K562 (cell line): ENCODE results near the gene CCDC27. TPM values are rescaled to one million over a fixed set of nuclear protein-coding genes. Genes with fewer than 3 reads are reported as not detected.

ENCODE experiments used
- CTCF ChIP-seq, 3 experiments: IDR thresholded peaks in 2 of 3; conservative IDR thresholded peaks in 1 of 3; 2 replicates each; pipeline ENCODE4 v1.5.1; 2011 to 2012; ENCODE audit warnings: low read length in 3 of 3, mild to moderate bottlenecking in 3 of 3, control low read depth in 2 of 3, improper control_type of control experiment in 1 of 3, inconsistent platforms in 1 of 3, low read depth in 1 of 3, mixed read lengths in 1 of 3, moderate library complexity in 1 of 3; ENCODE audit not compliant: insufficient read depth in 2 of 3
- ETS1 ChIP-seq: conservative IDR thresholded peaks from 2 replicates; pipeline ENCODE4 v1.6.1; 2011; ENCODE audit warnings: low read depth, mild to moderate bottlenecking, low read length; ENCODE audit not compliant: control insufficient read depth
- KLF16 ChIP-seq: IDR thresholded peaks from 2 replicates; pipeline ENCODE4 v1.6.1; 2016; ENCODE audit warnings: antibody characterized with exemption
- LCOR ChIP-seq: sonication (generic); formaldehyde crosslinking; IDR thresholded peaks from 2 replicates; pipeline ENCODE4 v1.8.0; 2022; ENCODE audit warnings: mild to moderate bottlenecking, missing genetic modification reagents
- MTA1 ChIP-seq: fragments of 450-650 bp; IDR thresholded peaks from 2 replicates; pipeline ENCODE4 v1.6.1; 2017; ENCODE audit warnings: borderline replicate concordance
- PRPF4 ChIP-seq: fragments of 200-400 bp; formaldehyde crosslinking; IDR thresholded peaks from one replicate; pipeline ENCODE4 v1.6.1; 2017; ENCODE audit warnings: low read length, low read depth, mild to moderate bottlenecking; ENCODE audit not compliant: insufficient read depth, poor library complexity, severe bottlenecking
- RBM34 ChIP-seq: fragments of 200-400 bp; formaldehyde crosslinking; IDR thresholded peaks from 2 replicates; pipeline ENCODE4 v1.6.1; 2018; ENCODE audit warnings: low read length, borderline replicate concordance; ENCODE audit not compliant: insufficient read depth
- TFAP4 ChIP-seq: sonication (generic); formaldehyde crosslinking; IDR thresholded peaks from 2 replicates; pipeline ENCODE4 v1.8.0; 2022; ENCODE audit warnings: missing genetic modification reagents, mild to moderate bottlenecking, moderate library complexity, borderline replicate concordance
- ZNF23 ChIP-seq: fragments of 250-450 bp; sonication (Bioruptor Pico); IDR thresholded peaks from 2 replicates; pipeline ENCODE4 v1.4.0; 2020; ENCODE audit warnings: mild to moderate bottlenecking
- polyA plus RNA-seq, 8 experiments: library from polyadenylated mRNA; depleted of rRNA in 4 of 8; stranded (reverse) in 5 of 8; unstranded in 3 of 8; fragments of >200 nt; fragmentation: Nextera tagmentation in 2 of 8; fragmentation: Illumina TruSeq in 1 of 8; extraction: Ambion mirVana in 2 of 8; extraction: Trizol in 1 of 8; gene quantifications; 2 replicates each; pipeline versions ENCODE4 v1.2.1 to v1.2.3, GENCODE V29; 2011 to 2014; ENCODE audit warnings: inconsistent platforms in 1 of 8, missing spikeins in 1 of 8
- total RNA-seq, 7 experiments: library from RNA; depleted of rRNA in 6 of 7; stranded (reverse); fragments of >200 nt in 6 of 7; fragmentation: Illumina TruSeq in 2 of 7; extraction: Trizol in 2 of 7; gene quantifications; 2 replicates each; pipeline versions ENCODE4 v1.2.1 to v1.2.3, GENCODE V29; 2011 to 2021; ENCODE audit warnings: low replicate concordance in 1 of 7

CCDC27 gene
- total and polyA plus RNA-seq, 9 of the 15 experiments (the other 6 are each of a cell fraction or from before 2014, with no cell fraction given), result 0.01 to 0.04 TPM; not detected in 7

GRCh38 chr1:3785456-3786157 lies 33.4 kb downstream of the CCDC27 start (continued):
- peak; percentile 88 to 96 (median 91) for TF ChIP-seq CTCF (IDR thresholded peaks at IDR 0.05 in 2 of 3, conservative IDR thresholded peaks at IDR 0.05 in 1 of 3; ENCODE audit: insufficient read depth in 2 of 3, low read depth in 1 of 3, low read length in 3 of 3)
- no peak for TF ChIP-seq PRPF4
- TF ChIP-seq ZNF23 (CRISPR knock-in tag), result no peak
- no peak for TF ChIP-seq MTA1
- TF ChIP-seq TFAP4, result peak; percentile 43; the same call in 1 of the 2 replicates
- TF ChIP-seq RBM34, result no peak
- peak; percentile 62 for TF ChIP-seq KLF16
- TF ChIP-seq ETS1, result no peak
- 0 out of 2 replicates have a peak, but pooled peaks have one; percentile 32 for TF ChIP-seq LCOR (CRISPR knock-in tag)
